ENCODE measurements around the gene TSPAN14.

Gene TSPAN14

DNA sequence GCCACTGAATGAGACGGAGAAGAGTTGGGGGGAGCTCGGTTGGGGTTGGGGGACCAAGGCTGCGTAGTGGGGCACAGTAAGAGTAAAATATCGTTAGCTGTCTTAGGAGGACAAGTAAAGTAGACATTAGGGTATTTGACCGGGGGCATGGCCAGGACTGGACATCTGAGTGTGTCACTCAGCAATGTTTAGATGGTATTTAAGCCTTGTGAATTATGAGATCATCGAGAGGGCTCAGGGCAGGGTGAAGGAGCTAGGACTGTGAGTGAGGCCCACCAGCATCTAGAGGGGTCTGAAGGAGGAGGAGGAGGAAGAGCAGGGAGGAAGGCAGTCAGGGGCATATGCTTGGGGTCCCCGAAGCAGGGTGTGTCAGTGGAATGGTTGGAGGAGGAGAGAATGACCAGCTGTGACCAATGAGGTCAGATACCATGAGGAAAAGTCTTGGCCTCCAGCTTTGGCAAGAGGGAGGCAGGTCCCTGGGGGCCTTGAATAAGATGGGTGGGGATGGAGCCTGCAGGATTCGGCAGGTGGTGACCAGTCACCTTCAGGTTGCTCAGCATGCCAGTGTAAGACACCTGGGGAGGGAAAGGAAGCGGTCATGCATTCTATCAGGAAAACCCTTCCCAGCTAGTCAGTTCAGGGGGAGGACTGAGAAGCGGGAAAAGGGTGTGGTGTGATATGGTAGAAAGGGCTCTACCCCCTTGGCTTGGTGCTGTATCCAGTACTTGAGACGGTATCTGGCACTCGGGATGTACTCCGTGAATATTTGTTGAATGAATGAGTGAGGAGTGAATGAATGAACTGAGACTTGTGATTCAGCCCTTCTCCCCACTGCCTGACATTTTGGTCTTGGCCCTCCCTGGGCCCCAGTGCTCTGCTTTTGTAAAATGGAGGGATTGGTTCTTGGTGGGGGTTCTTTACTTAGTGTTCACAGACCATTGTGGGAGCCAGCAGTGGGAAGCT is 48.8 kb downstream of the TSPAN14 start:
- Histone ChIP-seq H3K79me2 (ENCODE audit: insufficient read depth, low read length) (no peaks in the 10 kb centered on the region), H3K4me3 (ENCODE audit: low read depth, low read length, poor library complexity, severe bottlenecking) (no peak overlapping the region), H3K9me2 (ENCODE audit: low read depth, low read length) (no peaks in the 10 kb centered on the region), H2AFZ (ENCODE audit: low read length) (no peak overlapping the region), H3K9me3 (ENCODE audit: low read length) (no peaks in the 10 kb centered on the region), H3K4me2 (ENCODE audit: low read length) (no peak overlapping the region), H4K20me1 (ENCODE audit: insufficient read depth, low read length) (no peaks in the 10 kb centered on the region), H3K4me1 (ENCODE audit: insufficient read depth, low read length, severe bottlenecking) (peaks cover 54% of the 10 kb centered on the region), H3K27ac (ENCODE audit: low read depth, low read length, poor library complexity, severe bottlenecking) (peak overlapping the region; percentile 69), H3K27me3 (ENCODE audit: insufficient read depth, low read length) (no peaks in the 10 kb centered on the region), H3K36me3 (ENCODE audit: insufficient read depth, low read length) (0 out of 2 replicates have a peak, but pooled peaks cover 12% of the 10 kb centered on the region), H3K9ac (ENCODE audit: low read length) (no peak overlapping the region), H3F3A (ENCODE audit: insufficient read depth, low read length) (no peaks in the 10 kb centered on the region)
- TF ChIP-seq, protein P1, sequence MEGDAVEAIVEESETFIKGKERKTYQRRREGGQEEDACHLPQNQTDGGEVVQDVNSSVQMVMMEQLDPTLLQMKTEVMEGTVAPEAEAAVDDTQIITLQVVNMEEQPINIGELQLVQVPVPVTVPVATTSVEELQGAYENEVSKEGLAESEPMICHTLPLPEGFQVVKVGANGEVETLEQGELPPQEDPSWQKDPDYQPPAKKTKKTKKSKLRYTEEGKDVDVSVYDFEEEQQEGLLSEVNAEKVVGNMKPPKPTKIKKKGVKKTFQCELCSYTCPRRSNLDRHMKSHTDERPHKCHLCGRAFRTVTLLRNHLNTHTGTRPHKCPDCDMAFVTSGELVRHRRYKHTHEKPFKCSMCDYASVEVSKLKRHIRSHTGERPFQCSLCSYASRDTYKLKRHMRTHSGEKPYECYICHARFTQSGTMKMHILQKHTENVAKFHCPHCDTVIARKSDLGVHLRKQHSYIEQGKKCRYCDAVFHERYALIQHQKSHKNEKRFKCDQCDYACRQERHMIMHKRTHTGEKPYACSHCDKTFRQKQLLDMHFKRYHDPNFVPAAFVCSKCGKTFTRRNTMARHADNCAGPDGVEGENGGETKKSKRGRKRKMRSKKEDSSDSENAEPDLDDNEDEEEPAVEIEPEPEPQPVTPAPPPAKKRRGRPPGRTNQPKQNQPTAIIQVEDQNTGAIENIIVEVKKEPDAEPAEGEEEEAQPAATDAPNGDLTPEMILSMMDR (IDR thresholded peaks at IDR 0.05; ENCODE audit: low read length): no peak
- no peak for TF ChIP-seq EZH2 (IDR thresholded peaks at IDR 0.05; ENCODE audit: borderline replicate concordance, low read length)

DNA sequence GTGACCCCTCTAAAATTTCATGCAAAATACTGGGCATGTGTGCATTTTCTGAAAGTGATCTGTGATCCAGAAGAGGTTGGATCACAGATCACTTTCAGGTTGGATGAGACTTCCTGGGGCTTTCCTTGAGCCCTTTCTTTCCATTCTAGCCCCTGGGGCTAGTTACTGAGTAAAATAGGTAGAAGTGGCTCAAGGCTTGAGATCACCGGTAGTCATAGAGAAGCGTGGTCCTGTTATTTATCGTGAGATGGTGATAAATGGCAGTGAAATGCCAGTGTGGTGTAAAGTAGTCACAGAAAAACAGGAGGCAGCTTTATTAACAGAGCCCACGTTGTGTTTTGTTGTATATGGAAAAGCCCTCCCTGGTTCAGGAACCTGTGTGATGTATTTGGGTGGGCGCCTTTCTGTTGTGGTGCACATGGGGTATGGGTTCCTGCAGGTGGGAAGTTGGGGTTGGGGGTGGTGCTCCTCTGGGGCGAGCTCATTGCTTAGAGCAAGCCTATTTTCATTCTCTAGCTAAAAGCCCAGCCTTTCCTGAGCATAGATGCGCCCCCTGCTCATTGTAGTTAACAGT is 49.6 kb downstream of the TSPAN14 start:
- H3K27ac ChIP-seq (ENCODE audit: low read depth, low read length, poor library complexity, severe bottlenecking): peak overlapping the region; percentile 69
- H3F3A ChIP-seq (ENCODE audit: insufficient read depth, low read length): no peaks in the 10 kb centered on the region
- no peaks in the 10 kb centered on the region for H3K27me3 ChIP-seq (ENCODE audit: insufficient read depth, low read length)
- H3K4me3 ChIP-seq (ENCODE audit: low read depth, low read length, poor library complexity, severe bottlenecking): no peak overlapping the region
- H3K36me3 ChIP-seq (ENCODE audit: insufficient read depth, low read length): peaks cover 16% of the 10 kb centered on the region; the same call in 1 of the 2 replicates
- H4K20me1 ChIP-seq (ENCODE audit: insufficient read depth, low read length): no peaks in the 10 kb centered on the region
- no peaks in the 10 kb centered on the region for H3K79me2 ChIP-seq (ENCODE audit: insufficient read depth, low read length)
- H3K4me1 ChIP-seq (ENCODE audit: insufficient read depth, low read length, severe bottlenecking): peaks cover 46% of the 10 kb centered on the region
- no peaks in the 10 kb centered on the region for H3K9me3 ChIP-seq (ENCODE audit: low read length)
- H3K9ac ChIP-seq (ENCODE audit: low read length): no peak overlapping the region
- H3K9me2 ChIP-seq (ENCODE audit: low read depth, low read length): no peaks in the 10 kb centered on the region
- H2AFZ ChIP-seq (ENCODE audit: low read length): no peak overlapping the region
- TF ChIP-seq, protein P1 (IDR thresholded peaks at IDR 0.05; ENCODE audit: low read length): no peak
- no peak for TF ChIP-seq EZH2 (IDR thresholded peaks at IDR 0.05; ENCODE audit: borderline replicate concordance, low read length)
- H3K4me2 ChIP-seq (ENCODE audit: low read length): no peak overlapping the region

DNA sequence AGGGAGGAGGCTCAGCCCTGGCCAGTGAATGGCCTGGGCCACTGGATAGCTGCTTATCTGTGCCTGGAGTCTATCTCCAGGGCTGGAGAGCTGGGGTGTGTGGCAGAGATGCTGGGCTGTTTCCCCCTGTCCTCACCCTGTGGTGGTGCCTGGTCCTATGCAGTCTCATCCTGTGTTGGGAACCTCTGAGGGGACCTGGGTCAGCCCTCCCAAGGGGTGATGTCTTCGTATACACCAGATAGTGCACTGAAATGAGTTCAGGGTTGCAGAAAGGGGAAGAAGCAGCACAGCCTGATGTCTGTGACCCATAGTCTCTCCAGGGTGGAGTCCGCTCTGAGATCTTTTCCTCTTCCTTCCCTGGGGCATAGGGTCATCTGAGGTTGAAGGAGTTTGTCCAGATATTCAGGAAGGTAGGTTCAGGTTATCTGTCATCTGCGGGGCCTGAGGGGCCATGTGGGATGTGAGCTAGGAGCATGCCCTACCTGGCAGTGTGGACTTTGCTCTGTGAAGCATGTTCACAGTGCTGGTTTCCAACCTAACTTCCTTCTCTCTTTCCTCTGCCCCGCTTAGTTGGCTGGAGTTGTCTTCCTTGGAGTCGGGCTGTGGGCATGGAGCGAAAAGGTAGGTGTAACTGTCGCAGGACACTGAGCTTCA is 50.2 kb downstream of the TSPAN14 start:
- Histone ChIP-seq H3K9me2 (ENCODE audit: low read depth, low read length) (no peaks in the 10 kb centered on the region), H4K20me1 (ENCODE audit: insufficient read depth, low read length) (no peaks in the 10 kb centered on the region), H3K27me3 (ENCODE audit: insufficient read depth, low read length) (no peaks in the 10 kb centered on the region), H3F3A (ENCODE audit: insufficient read depth, low read length) (no peaks in the 10 kb centered on the region), H3K9me3 (ENCODE audit: low read length) (no peaks in the 10 kb centered on the region), H3K4me1 (ENCODE audit: insufficient read depth, low read length, severe bottlenecking) (peaks cover 40% of the 10 kb centered on the region), H3K4me3 (ENCODE audit: low read depth, low read length, poor library complexity, severe bottlenecking) (no peak overlapping the region), H3K27ac (ENCODE audit: low read depth, low read length, poor library complexity, severe bottlenecking) (peak overlapping the region; percentile 69), H3K4me2 (ENCODE audit: low read length) (no peak overlapping the region), H2AFZ (ENCODE audit: low read length) (no peak overlapping the region), H3K9ac (ENCODE audit: low read length) (no peak overlapping the region), H3K36me3 (ENCODE audit: insufficient read depth, low read length) (peaks cover 22% of the 10 kb centered on the region; the same call in 1 of the 2 replicates), H3K79me2 (ENCODE audit: insufficient read depth, low read length) (no peaks in the 10 kb centered on the region)
- TF ChIP-seq EZH2 (IDR thresholded peaks at IDR 0.05; ENCODE audit: borderline replicate concordance, low read length): no peak
- TF ChIP-seq, protein P1 (IDR thresholded peaks at IDR 0.05; ENCODE audit: low read length): no peak

All from OCI-LY1 (cell line).